OCI-LY7 (cell line): ENCODE results near the gene FOXP1. TPM values are rescaled to one million over a fixed set of nuclear protein-coding genes. Genes with fewer than 3 reads are reported as not detected.
A peak's percentile ranks its signal among the peaks of the same experiment; 100 is the strongest.

Experiments
- BruUV-seq: library from RNA; stranded (reverse); fragments of 400-500 nt; replicated peaks from 2 replicates; lab custom pipeline; 2021; lab: Mats Ljungman, UMichigan
- CTCF ChIA-PET: fragments of 300-600 bp; sonication (Branson Sonifier 250); formaldehyde crosslinking; loops from one replicate; lab custom pipeline; 2022; ENCODE audit warnings: antibody characterized with exemption; ENCODE audit not compliant: unreplicated experiment; lab: Charles Lee
- POLR2A ChIA-PET: fragments of 300-600 bp; sonication (Branson Sonifier 250); formaldehyde crosslinking; loops from one replicate; lab custom pipeline; 2022; ENCODE audit warnings: antibody characterized with exemption; lab: Charles Lee
- DNase-seq: peaks from one replicate; pipeline ENCODE4 v3.0.0-alpha.2; 2015; ENCODE audit warnings: low spot score
- H2AFZ ChIP-seq: fragments of 200-600 bp; sonication (generic), shearing (Covaris generic); 2 replicates; pipeline ENCODE4 v1.6.1; 2014; ENCODE audit warnings: mild to moderate bottlenecking, antibody characterized with exemption, low read length, moderate library complexity
- H3K27ac ChIP-seq: fragments of 200-600 bp; sonication (generic); 2 replicates; pipeline ENCODE4 v1.5.1; 2014; ENCODE audit warnings: mixed run types, low read depth, mild to moderate bottlenecking, moderate library complexity, low read length, inconsistent platforms; ENCODE audit not compliant: poor library complexity, severe bottlenecking
- H3K36me3 ChIP-seq: fragments of 200-600 bp; sonication (generic); 2 replicates; pipeline ENCODE4 v1.6.1; 2014; ENCODE audit warnings: mild to moderate bottlenecking, antibody characterized with exemption, low read length, moderate library complexity, mixed read lengths; ENCODE audit not compliant: insufficient read depth
- H3K4me1 ChIP-seq: fragments of 200-600 bp; sonication (generic); 2 replicates; pipeline ENCODE4 v1.5.1; 2014; ENCODE audit warnings: mild to moderate bottlenecking, low read length; ENCODE audit not compliant: insufficient read depth, poor library complexity, severe bottlenecking
- H3K4me2 ChIP-seq: fragments of 200-600 bp; sonication (generic); 2 replicates; pipeline ENCODE4 v1.6.1; 2014; ENCODE audit warnings: mild to moderate bottlenecking, low read length
- H3K4me3 ChIP-seq: fragments of 200-600 bp; sonication (generic); 2 replicates; pipeline ENCODE4 v1.5.1; 2014; ENCODE audit warnings: mild to moderate bottlenecking, low read depth, low read length; ENCODE audit not compliant: poor library complexity, severe bottlenecking
- H3K79me2 ChIP-seq: fragments of 200-600 bp; sonication (generic); 2 replicates; pipeline ENCODE4 v1.6.1; 2016; ENCODE audit warnings: low read depth, mild to moderate bottlenecking, low read length, moderate library complexity, mixed read lengths; ENCODE audit not compliant: insufficient read depth
- H3K9me2 ChIP-seq: fragments of 200-600 bp; sonication (generic); 2 replicates; pipeline ENCODE4 v1.6.1; 2016; ENCODE audit warnings: mild to moderate bottlenecking, low read length, mixed read lengths; ENCODE audit not compliant: insufficient read depth
- H3K9me3 ChIP-seq: fragments of 200-600 bp; sonication (generic); 2 replicates; pipeline ENCODE4 v1.6.1; 2014; ENCODE audit warnings: mild to moderate bottlenecking, mixed run types, low read length, mixed read lengths
- H4K20me1 ChIP-seq: fragments of 200-600 bp; sonication (generic); 2 replicates; pipeline ENCODE4 v1.6.1; 2014; ENCODE audit warnings: mild to moderate bottlenecking, antibody characterized with exemption, low read length, moderate library complexity, mixed read lengths; ENCODE audit not compliant: insufficient read depth
- CTCF ChIP-seq: fragments of 200-600 bp; sonication (generic); conservative IDR thresholded peaks from 2 replicates; pipeline ENCODE4 v1.5.1; 2014; ENCODE audit warnings: mild to moderate bottlenecking, antibody characterized with exemption, low read length, moderate library complexity, mixed read lengths
- EZH2phosphoT487 ChIP-seq: fragments of 200-600 bp; sonication (generic); IDR thresholded peaks from 2 replicates; pipeline ENCODE4 v1.6.1; 2018; ENCODE audit warnings: low read depth, borderline replicate concordance, mild to moderate bottlenecking, mixed run types, antibody characterized with exemption, low read length, moderate library complexity, mixed read lengths
- intact Hi-C: fragments of 100-400 bp; cut with micrococcal nuclease; formaldehyde crosslinking; loops from one replicate; pipeline ENCODE4 v1.10.0; 2022; ENCODE audit not compliant: unreplicated experiment
- total RNA-seq, 2 experiments: library from RNA; depleted of rRNA in 1 of 2; stranded (reverse); fragments of >200 nt in 1 of 2; shearing (Covaris generic) in 1 of 2; gene quantifications; 2 replicates each; pipeline ENCODE4 v1.2.3, GENCODE V29; 2014 to 2022

FOXP1 gene
- total RNA-seq, 2 experiments from 2014 or later = 87.3 to 151 TPM

- Histone ChIP-seq H3K4me3 (no peak overlapping the region), H2AFZ (no peak overlapping the region), H3K4me1 (peaks cover 46% of the 10 kb centered on the region), H3K4me2 (peak overlapping the region; percentile 56; the same call in 1 of the 2 replicates), H3K27ac (no peak overlapping the region), H3K36me3 (no peaks in the 10 kb centered on the region), H3K79me2 (peaks cover 16% of the 10 kb centered on the region; the same call in 1 of the 2 replicates), H4K20me1 (no peaks in the 10 kb centered on the region; the same call in 1 of the 2 replicates), H3K9me2 (no peaks in the 10 kb centered on the region), H3K9me3 (no peaks in the 10 kb centered on the region)
- no TSS peak for BruUV-seq
- POLR2A ChIA-PET = interaction anchor here (0.6 to 6.6 kb wide), 8 partner anchors 8 to 196 kb away, joined by 3 to 54 read pairs (median 4); no protein-coding TSS in a partner anchor
- intact Hi-C loops = loop anchor here (10.0 kb wide), 1 partner anchor 368 kb away; no protein-coding TSS in a partner anchor
- no peak for TF ChIP-seq EZH2phosphoT487
- TF ChIP-seq CTCF = no peak
- CTCF ChIA-PET = interaction anchor here (1.0 kb wide), 1 partner anchor 9 kb away, joined by 3 read pairs; no protein-coding TSS in a partner anchor
- DNase-seq = no peak
Measured at GRCh38 chr3:71372241-71372768, 211.2 kb downstream of the FOXP1 start.

- Histone ChIP-seq H3K9me2 (no peaks in the 10 kb centered on the region), H4K20me1 (no peaks in the 10 kb centered on the region; the same call in 1 of the 2 replicates), H3K36me3 (no peaks in the 10 kb centered on the region), H2AFZ (no peak overlapping the region), H3K27ac (no peak overlapping the region), H3K4me3 (no peak overlapping the region), H3K4me1 (peaks cover 36% of the 10 kb centered on the region), H3K4me2 (no peak overlapping the region), H3K79me2 (0 out of 2 replicates have a peak, but pooled peaks cover 11% of the 10 kb centered on the region), H3K9me3 (no peaks in the 10 kb centered on the region)
- BruUV-seq = no TSS peak
- TF ChIP-seq CTCF = no peak
- no peak for TF ChIP-seq EZH2phosphoT487
- POLR2A ChIA-PET = interaction anchor here (0.5 to 0.7 kb wide), 3 partner anchors 23 to 197 kb away, joined by 3 to 4 read pairs (median 3); no protein-coding TSS in a partner anchor
- CTCF ChIA-PET = no interaction called here
- intact Hi-C loops = loop anchor here (10.0 kb wide), 1 partner anchor 366 kb away; no protein-coding TSS in a partner anchor
- no peak for DNase-seq
Measured at GRCh38 chr3:71371282-71371681, 212.2 kb downstream of the FOXP1 start.

- Histone ChIP-seq H3K4me1 (peaks cover 28% of the 10 kb centered on the region), H2AFZ (no peak overlapping the region), H3K9me3 (no peaks in the 10 kb centered on the region), H4K20me1 (no peaks in the 10 kb centered on the region; the same call in 1 of the 2 replicates), H3K27ac (no peak overlapping the region), H3K79me2 (0 out of 2 replicates have a peak, but pooled peaks cover 4% of the 10 kb centered on the region), H3K9me2 (no peaks in the 10 kb centered on the region), H3K4me2 (no peak overlapping the region), H3K4me3 (no peak overlapping the region), H3K36me3 (no peaks in the 10 kb centered on the region)
- no TSS peak for BruUV-seq
- DNase-seq = no peak
- TF ChIP-seq EZH2phosphoT487 = no peak
- TF ChIP-seq CTCF = no peak
- CTCF ChIA-PET = no interaction called here
- POLR2A ChIA-PET = interaction anchor here (0.7 kb wide), 1 partner anchor 111 kb away, joined by 3 read pairs; no protein-coding TSS in a partner anchor
- intact Hi-C loops = loop anchor here (10.0 kb wide), 1 partner anchor 366 kb away; no protein-coding TSS in a partner anchor
Measured at GRCh38 chr3:71370467-71370866, 213.1 kb downstream of the FOXP1 start.
